ENCODE data around the gene IRF2.

The IRF2 gene

DNA sequence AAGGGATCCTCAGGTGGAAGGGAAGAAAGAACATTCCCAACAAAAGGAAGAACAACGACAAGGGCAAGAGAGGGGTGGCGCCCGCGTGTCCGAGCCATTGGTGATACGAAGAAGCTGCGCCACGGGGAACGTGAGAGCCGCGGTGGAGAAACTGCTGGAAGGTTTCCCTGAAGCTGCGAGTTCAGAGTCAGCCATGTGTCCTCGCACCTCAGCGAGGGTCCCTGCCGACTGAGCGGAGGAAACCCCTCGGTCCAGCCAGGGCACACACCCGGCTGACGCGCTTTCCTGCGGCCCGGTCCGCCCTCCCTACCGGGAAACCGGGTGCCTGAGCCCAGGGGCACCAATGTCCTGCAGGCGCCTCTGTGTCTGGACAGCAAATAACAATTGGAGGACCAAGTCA lies 18.0 kb downstream of the IRF2 start:
- FAIRE-seq (no peak), DNase-seq (ENCODE audit: insufficient read length, low spot score) (no peak)

DNA sequence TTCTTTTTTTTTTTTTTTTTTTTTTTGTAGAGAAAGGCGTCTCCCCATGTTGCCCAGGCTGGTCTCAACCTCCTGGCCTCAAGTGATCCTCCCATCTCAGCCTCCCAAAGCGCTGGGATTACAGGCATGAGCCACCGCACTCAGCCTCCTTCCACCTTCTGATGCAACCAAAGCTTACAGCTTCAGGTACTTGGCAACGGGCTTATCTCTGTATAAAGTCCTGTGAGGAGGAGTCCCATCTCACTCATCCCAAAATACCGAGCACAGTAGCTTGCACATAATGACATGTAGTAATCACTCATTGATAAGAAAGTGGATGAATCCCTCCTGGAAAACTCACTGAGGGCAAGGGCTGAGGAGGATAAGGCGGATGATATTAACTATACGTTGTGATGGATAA lies 19.1 kb downstream of the IRF2 start:
- TF ChIP-seq POLR2A (IDR thresholded peaks at IDR 0.05; ENCODE audit: low read depth, low read length) (no peak), PAX5 (IDR thresholded peaks at IDR 0.05; ENCODE audit: insufficient read depth, low read length, severe bottlenecking) (no peak), TAF1 (IDR thresholded peaks at IDR 0.05; ENCODE audit: low read depth, low read length) (no peak), SPI1 (IDR thresholded peaks at IDR 0.05; ENCODE audit: low read depth, low read length) (no peak)
- FAIRE-seq (no peak), DNase-seq (ENCODE audit: insufficient read length, low spot score) (no peak)

More for the DNA sequence above, 18.0 kb downstream of the IRF2 start:
- no peak for TF ChIP-seq POLR2A (IDR thresholded peaks at IDR 0.05; ENCODE audit: low read depth, low read length)

DNA sequence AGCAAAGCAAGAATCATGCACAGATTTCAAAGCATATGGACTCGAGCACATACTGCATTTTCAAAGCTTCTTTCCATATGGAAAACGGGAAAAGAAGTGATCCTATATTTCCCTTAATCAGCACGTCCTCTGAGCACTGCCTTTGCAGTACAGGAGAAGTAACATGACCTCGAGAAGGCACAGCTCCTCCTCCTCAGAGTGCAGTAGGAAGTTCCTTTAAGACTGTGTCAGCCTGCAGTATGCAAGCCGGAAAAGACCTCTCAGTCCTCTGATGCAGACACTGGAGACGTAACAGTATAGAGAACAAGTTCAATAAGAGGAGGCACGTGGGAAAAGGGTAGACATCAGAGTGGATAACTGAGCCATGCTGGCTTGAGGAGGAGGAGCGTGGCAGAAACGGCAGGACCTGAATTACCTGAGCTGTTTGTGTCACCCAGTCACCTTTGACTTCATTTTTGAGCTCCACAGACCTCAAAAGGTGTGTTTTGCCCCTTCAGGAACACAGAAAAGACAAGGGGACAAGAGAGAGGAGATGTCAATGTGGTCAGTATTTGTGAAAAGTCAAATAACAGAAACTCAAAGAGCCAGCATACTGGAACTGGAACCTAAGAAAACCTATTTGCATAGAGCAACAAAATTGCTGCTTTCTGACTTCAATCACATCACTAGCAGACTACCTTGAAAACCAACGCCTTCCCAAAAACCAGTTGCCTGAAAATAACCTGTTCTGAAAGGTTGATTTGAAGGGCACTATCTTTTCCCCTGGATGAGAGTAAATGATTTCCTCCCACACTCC lies 20.8 kb downstream of the IRF2 start:
- FAIRE-seq = peak; percentile 96
- peak; percentile 35 for DNase-seq (ENCODE audit: insufficient read length, low spot score)
- no peak for TF ChIP-seq POLR2AphosphoS5 (IDR thresholded peaks at IDR 0.05; ENCODE audit: low read depth, low read length)
- no peak for TF ChIP-seq PAX5 (IDR thresholded peaks at IDR 0.05; ENCODE audit: insufficient read depth, low read length, severe bottlenecking)
- TF ChIP-seq SPI1 (IDR thresholded peaks at IDR 0.05; ENCODE audit: low read depth, low read length) = no peak
- no peak for TF ChIP-seq POU2F2 (IDR thresholded peaks at IDR 0.05; ENCODE audit: low read depth, low read length)
- peak; percentile 33; the same call in 1 of the 2 replicates for TF ChIP-seq POLR2A (IDR thresholded peaks at IDR 0.05; ENCODE audit: low read depth, low read length)
- TF ChIP-seq TAF1 (IDR thresholded peaks at IDR 0.05; ENCODE audit: low read depth, low read length) = peak; percentile 41; the same call in 1 of the 2 replicates

DNA sequence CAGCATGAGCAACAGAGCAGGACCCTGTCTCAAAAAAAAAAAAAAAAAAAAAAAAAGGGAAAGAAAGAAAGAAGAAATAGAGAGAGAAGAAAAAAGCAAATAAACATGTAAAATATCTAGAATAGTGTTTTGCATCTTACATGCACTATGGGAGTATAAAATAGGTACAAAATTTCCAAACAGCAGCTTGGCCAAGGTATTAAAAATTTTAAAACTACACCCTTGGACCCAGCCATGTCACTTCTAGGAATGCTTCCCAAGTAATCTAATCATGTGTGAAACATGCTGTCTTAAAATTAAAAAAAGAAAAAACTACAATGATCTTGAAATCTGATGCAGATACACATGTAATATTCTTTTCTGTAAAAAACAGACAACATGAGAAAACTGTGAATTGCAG lies 21.6 kb downstream of the IRF2 start:
- DNase-seq (ENCODE audit: insufficient read length, low spot score) = no peak
- TF ChIP-seq POLR2AphosphoS5 (IDR thresholded peaks at IDR 0.05; ENCODE audit: low read depth, low read length) = no peak
- TF ChIP-seq SPI1 (IDR thresholded peaks at IDR 0.05; ENCODE audit: low read depth, low read length) = no peak
- TF ChIP-seq POLR2A (IDR thresholded peaks at IDR 0.05; ENCODE audit: low read depth, low read length) = no peak
- TF ChIP-seq PAX5 (IDR thresholded peaks at IDR 0.05; ENCODE audit: insufficient read depth, low read length, severe bottlenecking) = no peak
- no peak for TF ChIP-seq POU2F2 (IDR thresholded peaks at IDR 0.05; ENCODE audit: low read depth, low read length)
- no peak for TF ChIP-seq TAF1 (IDR thresholded peaks at IDR 0.05; ENCODE audit: low read depth, low read length)
- no peak for FAIRE-seq

DNA sequence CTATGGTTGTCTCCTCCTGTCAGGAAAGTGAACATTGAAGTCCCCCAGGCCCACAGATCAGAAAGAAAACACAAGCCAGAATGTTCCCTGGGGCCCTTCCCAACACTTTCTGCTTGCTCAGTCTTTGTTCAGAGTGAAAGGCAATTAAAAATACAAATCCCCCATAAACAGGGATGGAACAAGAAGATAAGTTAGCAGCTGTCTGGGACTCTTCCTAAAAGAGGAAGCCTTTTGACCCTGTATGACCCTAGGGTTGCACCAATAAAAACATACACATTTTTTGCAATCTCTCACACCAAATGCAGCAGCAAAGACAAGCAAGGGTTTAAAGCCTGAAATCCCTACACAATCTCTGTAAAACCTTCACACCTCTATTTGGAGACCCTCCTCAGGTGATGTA lies 22.6 kb downstream of the IRF2 start:
- no peak for DNase-seq (ENCODE audit: insufficient read length, low spot score)
- TF ChIP-seq POLR2AphosphoS5 (IDR thresholded peaks at IDR 0.05; ENCODE audit: low read depth, low read length) (no peak), SPI1 (IDR thresholded peaks at IDR 0.05; ENCODE audit: low read depth, low read length) (peak; percentile 70), TAF1 (IDR thresholded peaks at IDR 0.05; ENCODE audit: low read depth, low read length) (no peak)
- FAIRE-seq = peak; percentile 13

DNA sequence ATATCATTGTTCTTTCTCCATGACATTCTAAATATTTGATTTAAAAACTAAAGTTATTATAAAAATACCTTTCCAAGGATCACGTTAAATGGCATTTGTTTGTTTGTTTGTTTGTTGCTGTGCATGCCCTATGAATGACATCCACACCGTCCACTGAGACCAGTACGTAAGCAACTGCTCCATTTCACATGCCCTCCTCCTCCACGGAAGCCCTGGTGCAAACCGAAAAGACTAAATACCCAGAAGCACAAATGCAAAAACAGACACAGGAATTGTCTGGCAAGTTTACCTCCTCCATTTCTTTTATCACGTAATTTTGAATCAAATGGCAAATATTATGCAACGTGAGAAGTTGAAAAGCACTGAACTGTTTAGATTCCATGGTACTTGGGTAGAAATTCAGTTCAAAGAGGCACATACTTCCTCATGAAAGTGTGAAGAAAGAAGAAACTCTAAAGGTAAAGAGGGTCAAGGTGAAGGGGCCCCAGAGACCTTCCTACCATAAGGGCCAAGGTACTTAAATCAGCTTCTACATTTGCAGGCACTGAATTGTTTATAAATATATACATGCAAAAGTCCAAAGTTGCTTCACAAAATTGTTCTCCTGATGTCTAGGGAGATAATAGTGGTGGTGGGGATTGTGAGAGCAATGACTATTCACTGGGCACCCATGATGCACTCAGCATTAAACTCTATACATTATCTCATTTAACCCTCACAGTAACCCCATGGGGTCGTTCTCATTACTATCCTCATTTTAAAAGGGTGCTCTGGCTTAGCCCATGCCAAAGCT lies 23.4 kb downstream of the IRF2 start:
- TF ChIP-seq POU2F2 (IDR thresholded peaks at IDR 0.05; ENCODE audit: low read depth, low read length) (no peak), TAF1 (IDR thresholded peaks at IDR 0.05; ENCODE audit: low read depth, low read length) (no peak), POLR2A (IDR thresholded peaks at IDR 0.05; ENCODE audit: low read depth, low read length) (no peak), SPI1 (IDR thresholded peaks at IDR 0.05; ENCODE audit: low read depth, low read length) (no peak), POLR2AphosphoS5 (IDR thresholded peaks at IDR 0.05; ENCODE audit: low read depth, low read length) (no peak), PAX5 (IDR thresholded peaks at IDR 0.05; ENCODE audit: insufficient read depth, low read length, severe bottlenecking) (no peak)
- FAIRE-seq = peak; percentile 59
- DNase-seq (ENCODE audit: insufficient read length, low spot score) = no peak

DNA sequence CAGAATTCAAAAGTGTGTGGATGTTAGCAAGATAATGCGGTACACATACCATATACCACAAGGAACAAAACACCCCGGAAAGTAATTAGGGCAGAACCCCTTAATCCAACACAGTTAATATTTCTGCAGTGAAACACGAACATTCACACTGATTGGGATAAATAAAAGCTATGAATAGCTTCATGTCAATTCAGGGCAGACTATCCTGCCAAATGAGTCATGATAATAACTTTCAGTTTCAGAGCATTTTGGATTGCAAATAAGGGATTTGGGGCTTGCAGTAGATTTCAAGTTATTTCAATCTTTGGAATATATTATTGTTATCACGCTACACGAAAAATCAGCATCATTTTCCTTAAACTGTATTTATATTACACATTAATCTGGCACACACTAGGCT lies 24.3 kb downstream of the IRF2 start:
- TF ChIP-seq TAF1 (IDR thresholded peaks at IDR 0.05; ENCODE audit: low read depth, low read length) (no peak), POLR2A (IDR thresholded peaks at IDR 0.05; ENCODE audit: low read depth, low read length) (no peak), SPI1 (IDR thresholded peaks at IDR 0.05; ENCODE audit: low read depth, low read length) (no peak), PAX5 (IDR thresholded peaks at IDR 0.05; ENCODE audit: insufficient read depth, low read length, severe bottlenecking) (no peak), POLR2AphosphoS5 (IDR thresholded peaks at IDR 0.05; ENCODE audit: low read depth, low read length) (no peak), POU2F2 (IDR thresholded peaks at IDR 0.05; ENCODE audit: low read depth, low read length) (no peak)
- DNase-seq (ENCODE audit: insufficient read length, low spot score) = no peak
- FAIRE-seq = peak; percentile 60

DNA sequence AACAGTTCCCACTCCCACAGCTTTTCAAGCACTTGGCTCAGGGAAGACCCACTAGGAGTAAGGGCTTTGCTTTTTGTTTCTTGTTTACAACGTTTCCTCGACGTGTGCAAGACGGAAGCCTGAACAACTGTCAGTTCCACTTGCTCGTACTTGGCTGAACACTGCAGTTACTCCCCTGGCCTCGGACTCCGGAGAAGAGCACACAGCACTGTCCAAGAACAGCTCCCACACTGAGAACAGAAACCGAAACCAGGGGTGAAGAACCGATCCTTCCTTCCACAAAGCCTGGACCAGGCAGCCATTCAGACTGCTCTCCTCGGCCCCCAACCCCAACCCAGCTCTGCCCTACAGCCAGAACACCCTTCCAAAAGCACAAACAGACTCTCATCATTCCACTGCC lies 25.5 kb downstream of the IRF2 start:
- TF ChIP-seq POLR2AphosphoS5 (IDR thresholded peaks at IDR 0.05; ENCODE audit: low read depth, low read length) = no peak
- TF ChIP-seq PAX5 (IDR thresholded peaks at IDR 0.05; ENCODE audit: insufficient read depth, low read length, severe bottlenecking) = no peak
- no peak for TF ChIP-seq POU2F2 (IDR thresholded peaks at IDR 0.05; ENCODE audit: low read depth, low read length)
- no peak for TF ChIP-seq SPI1 (IDR thresholded peaks at IDR 0.05; ENCODE audit: low read depth, low read length)
- TF ChIP-seq POLR2A (IDR thresholded peaks at IDR 0.05; ENCODE audit: low read depth, low read length) = no peak
- TF ChIP-seq TAF1 (IDR thresholded peaks at IDR 0.05; ENCODE audit: low read depth, low read length) = no peak
- peak; percentile 89 for FAIRE-seq
- peak; percentile 40 for DNase-seq (ENCODE audit: insufficient read length, low spot score)

DNA sequence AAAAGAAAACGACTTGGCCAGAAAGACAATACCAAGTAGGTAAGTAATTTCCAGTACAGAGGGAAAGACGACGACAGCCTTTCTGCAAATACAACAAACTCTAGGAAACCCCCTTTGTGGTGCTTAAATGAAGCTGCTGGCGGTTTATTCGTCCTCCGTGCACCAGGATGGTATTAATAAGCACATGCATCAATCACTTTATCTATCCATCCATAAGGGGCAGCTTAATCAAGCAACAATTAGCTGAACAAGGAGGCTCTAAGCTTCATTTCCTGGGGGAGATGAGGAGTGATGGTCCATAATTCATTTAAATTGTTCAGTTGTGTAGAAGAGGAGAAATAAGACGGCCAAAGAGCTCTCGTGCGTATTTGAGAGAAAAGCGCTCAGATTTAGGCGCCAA lies 26.2 kb downstream of the IRF2 start:
- no peak for DNase-seq (ENCODE audit: insufficient read length, low spot score)
- peak; percentile 58 for FAIRE-seq
- TF ChIP-seq SPI1 (IDR thresholded peaks at IDR 0.05; ENCODE audit: low read depth, low read length) = no peak
- no peak for TF ChIP-seq PAX5 (IDR thresholded peaks at IDR 0.05; ENCODE audit: insufficient read depth, low read length, severe bottlenecking)
- TF ChIP-seq POLR2AphosphoS5 (IDR thresholded peaks at IDR 0.05; ENCODE audit: low read depth, low read length) = no peak
- no peak for TF ChIP-seq TAF1 (IDR thresholded peaks at IDR 0.05; ENCODE audit: low read depth, low read length)
- no peak for TF ChIP-seq POLR2A (IDR thresholded peaks at IDR 0.05; ENCODE audit: low read depth, low read length)
- no peak for TF ChIP-seq POU2F2 (IDR thresholded peaks at IDR 0.05; ENCODE audit: low read depth, low read length)

All from GM12891 (cell line).